Epithelial cell of proximal tubule (primary cell): ENCODE results near the gene TSPAN3. TPM values are rescaled to one million over a fixed set of nuclear protein-coding genes. Genes with fewer than 3 reads are reported as not detected.

Experiments used
- DNase-seq: peaks from one replicate; pipeline ENCODE4 v3.0.0-alpha.2; 2011; ENCODE audit warnings: low read depth
- H3K4me3 ChIP-seq: 2 replicates; pipeline ENCODE4 v1.5.1; 2011; ENCODE audit warnings: low read depth, mild to moderate bottlenecking, low read length
- total RNA-seq: library from RNA; depleted of rRNA; stranded (reverse); fragments of >200 nt; gene quantifications from 2 replicates; pipeline ENCODE4 v1.2.3, GENCODE V29; 2015
- TF ChIP-seq, protein P1 (sequence below): conservative IDR thresholded peaks from 2 replicates; pipeline ENCODE4 v1.5.1; 2012; ENCODE audit warnings: low read depth, mild to moderate bottlenecking, low read length

Gene TSPAN3
- total RNA-seq, 1 donor from 2014 or later, result 252 TPM

DNA sequence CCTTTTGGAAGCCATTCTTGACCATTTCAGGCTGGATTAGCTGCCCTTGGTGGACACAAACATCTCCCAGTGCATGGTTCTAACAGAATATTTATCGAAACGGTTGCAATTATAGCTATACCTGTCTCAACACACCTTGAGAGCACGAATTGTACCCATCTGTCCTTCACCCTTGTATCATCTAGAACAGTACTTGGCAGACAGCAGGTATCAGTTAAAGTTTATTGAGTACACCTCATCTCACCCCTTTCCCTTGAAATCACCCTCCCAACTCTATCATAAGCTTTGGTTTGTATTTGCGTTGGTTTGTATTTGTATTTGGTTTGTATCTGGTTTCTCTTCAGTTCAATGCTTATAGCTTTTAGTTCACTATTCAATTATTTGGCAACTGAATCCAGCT is 12.4 kb downstream of the TSPAN3 start:
- no peak for DNase-seq
- H3K4me3 ChIP-seq, result no peak overlapping the region
- TF ChIP-seq, protein P1, sequence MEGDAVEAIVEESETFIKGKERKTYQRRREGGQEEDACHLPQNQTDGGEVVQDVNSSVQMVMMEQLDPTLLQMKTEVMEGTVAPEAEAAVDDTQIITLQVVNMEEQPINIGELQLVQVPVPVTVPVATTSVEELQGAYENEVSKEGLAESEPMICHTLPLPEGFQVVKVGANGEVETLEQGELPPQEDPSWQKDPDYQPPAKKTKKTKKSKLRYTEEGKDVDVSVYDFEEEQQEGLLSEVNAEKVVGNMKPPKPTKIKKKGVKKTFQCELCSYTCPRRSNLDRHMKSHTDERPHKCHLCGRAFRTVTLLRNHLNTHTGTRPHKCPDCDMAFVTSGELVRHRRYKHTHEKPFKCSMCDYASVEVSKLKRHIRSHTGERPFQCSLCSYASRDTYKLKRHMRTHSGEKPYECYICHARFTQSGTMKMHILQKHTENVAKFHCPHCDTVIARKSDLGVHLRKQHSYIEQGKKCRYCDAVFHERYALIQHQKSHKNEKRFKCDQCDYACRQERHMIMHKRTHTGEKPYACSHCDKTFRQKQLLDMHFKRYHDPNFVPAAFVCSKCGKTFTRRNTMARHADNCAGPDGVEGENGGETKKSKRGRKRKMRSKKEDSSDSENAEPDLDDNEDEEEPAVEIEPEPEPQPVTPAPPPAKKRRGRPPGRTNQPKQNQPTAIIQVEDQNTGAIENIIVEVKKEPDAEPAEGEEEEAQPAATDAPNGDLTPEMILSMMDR, result no peak

DNA sequence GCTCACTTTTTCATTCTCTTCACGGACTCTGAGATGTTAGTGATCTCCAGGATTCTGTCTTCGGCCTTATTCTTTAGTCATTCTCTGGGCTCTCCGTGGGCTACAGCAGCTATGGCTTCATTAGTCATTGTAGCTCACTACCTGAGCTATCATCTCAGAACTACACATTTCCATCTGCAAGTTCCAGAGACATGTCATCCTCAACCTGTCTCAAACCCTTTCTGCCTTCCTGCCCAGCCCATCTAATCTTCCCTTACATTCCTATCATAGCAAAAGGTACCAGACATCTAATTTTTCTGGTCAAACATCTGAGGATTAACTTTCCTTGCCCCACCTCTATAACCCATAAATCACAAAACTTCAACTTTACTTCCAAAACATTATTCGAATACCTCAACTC is 13.2 kb downstream of the TSPAN3 start:
- DNase-seq, result no peak
- TF ChIP-seq, protein P1, result no peak
- H3K4me3 ChIP-seq, result no peak overlapping the region

DNA sequence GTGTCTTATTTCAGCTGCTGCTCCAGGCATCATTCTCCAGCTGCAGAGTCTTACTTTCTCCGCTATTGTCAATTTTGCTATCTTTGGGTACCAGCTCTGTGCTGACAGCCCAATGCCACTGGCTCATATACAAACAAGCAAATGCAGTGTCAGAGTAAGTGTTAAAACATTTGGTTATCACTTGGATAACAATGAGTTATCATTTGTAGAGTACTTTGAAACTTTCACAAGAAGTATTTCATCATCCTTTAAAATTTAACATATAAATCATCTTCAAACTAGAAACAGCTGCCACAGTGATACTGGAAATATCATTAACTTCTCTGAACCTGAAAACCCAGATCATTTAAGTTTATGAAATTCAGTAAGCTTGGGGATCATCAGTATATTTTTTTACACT is 13.8 kb downstream of the TSPAN3 start:
- no peak for DNase-seq
- TF ChIP-seq, protein P1, result no peak
- no peak overlapping the region for H3K4me3 ChIP-seq

DNA sequence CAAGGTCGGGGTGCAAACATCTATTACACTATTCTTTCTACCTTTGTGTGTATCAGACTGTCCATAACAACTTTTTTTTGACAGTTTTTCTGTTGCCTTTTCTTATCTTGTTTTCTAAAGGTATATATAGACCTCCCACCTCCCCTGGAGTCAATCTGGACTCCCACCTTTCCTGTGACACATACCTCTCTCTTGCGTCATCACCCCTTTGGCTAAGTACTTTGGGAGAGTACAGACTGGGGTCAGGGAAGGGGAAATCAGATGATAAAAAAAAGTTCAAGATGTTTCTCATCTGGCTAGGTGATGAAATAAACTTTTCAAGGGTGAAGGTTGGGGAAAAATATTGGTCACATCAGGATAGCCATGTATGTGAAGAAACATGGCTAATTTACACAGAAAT is 17.2 kb downstream of the TSPAN3 start:
- no peak overlapping the region for H3K4me3 ChIP-seq
- TF ChIP-seq, protein P1, result no peak
- no peak for DNase-seq

DNA sequence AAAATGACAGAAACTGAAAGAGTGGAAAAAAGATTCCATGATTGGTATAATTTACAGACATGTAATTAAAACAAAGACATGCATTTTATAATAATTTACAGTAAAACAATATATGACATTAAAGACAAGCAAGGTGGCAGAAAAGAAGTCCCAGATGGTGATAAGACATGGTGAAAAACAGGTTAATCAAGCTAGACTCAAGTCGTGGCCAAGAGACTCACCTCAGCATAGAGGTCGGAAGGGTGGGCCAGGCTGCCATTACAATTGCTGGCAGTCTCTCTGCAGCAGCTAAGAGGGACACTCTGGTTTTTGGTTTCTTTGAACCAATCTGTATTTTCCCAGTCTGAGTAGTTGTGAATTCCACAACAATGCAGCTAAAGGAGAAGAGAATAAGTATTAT is 18.4 kb downstream of the TSPAN3 start:
- TF ChIP-seq, protein P1, result no peak

DNA sequence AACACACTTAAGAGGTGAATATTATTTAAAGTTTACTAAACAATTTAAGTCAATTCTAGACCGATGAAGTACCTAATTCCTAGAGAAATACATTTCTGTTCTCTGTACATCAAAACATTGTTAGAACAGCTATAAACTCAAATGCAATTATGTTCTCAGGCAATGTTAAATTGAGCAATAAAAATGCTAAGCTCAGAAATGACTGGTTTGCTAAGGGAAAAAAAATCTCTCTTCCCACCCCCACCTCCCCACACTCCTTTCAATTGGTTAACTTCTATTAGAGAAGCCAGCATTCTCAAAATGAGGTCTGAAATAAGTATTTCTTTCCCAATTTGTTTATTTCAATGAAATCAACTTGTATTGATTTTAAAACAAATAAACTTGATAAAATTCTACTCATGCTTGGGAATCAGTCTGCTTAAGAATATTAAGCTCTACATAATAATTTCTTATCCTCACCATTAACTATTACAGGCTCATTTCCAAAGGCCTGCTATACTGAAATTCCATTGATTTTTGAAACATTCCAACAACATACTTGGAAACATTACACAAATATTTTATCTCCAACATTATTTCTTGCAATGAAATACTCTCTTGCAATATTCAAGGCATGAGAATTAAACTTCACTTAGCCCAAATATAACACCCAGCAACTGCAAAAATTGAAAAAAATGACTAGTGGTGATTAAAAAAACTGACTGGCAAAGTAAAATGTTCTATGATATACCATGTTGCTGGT is 22.6 kb downstream of the TSPAN3 start:
- DNase-seq, result no peak
- TF ChIP-seq, protein P1, result no peak

More for the DNA sequence above, 18.4 kb downstream of the TSPAN3 start:
- no peak for DNase-seq
- no peak overlapping the region for H3K4me3 ChIP-seq

More for the DNA sequence above, 22.6 kb downstream of the TSPAN3 start:
- no peak overlapping the region for H3K4me3 ChIP-seq
